H1 (cell line): ENCODE data around the gene PRICKLE2. TPM values are rescaled to one million over a fixed set of nuclear protein-coding genes. Genes with fewer than 3 reads are reported as not detected.

Source experiments
- CTCF ChIA-PET: fragments of 300-600 bp; sonication (Branson Sonifier 250); formaldehyde crosslinking; loops from one replicate; lab custom pipeline; 2021; ENCODE audit not compliant: partially characterized antibody; lab: Charles Lee
- POLR2A ChIA-PET: fragments of 300-600 bp; sonication (Branson Sonifier 250); formaldehyde crosslinking; loops from one replicate; lab custom pipeline; 2021; ENCODE audit warnings: inconsistent platforms; ENCODE audit not compliant: partially characterized antibody; lab: Charles Lee
- DNase-seq, 2 experiments: peaks; one replicate each; pipeline versions ENCODE4 v3.0.0 to v3.0.0-alpha.2; 2010 to 2022; ENCODE audit warnings: low spot score in 2 of 2, low read depth in 1 of 2, mixed read lengths in 1 of 2
- FAIRE-seq: peaks from 2 replicates; lab custom pipeline; 2011; peaks lifted over from hg19 to GRCh38; lab: Jason Lieb, UNC
- H2AFZ ChIP-seq: 2 replicates; pipeline ENCODE4 v1.8.1; 2012; ENCODE audit warnings: low read length, inconsistent platforms
- H2AK5ac ChIP-seq: 2 replicates; pipeline ENCODE4 v1.6.1; 2013; ENCODE audit warnings: low read depth, low read length
- H2BK120ac ChIP-seq: replicated peaks from 2 replicates; pipeline ENCODE3; 2013; ENCODE audit warnings: low read depth, low read length, inconsistent platforms
- H2BK12ac ChIP-seq: 2 replicates; pipeline ENCODE4 v1.6.1; 2013; ENCODE audit warnings: low read depth, low read length
- H2BK15ac ChIP-seq: 2 replicates; pipeline ENCODE4 v1.6.1; 2013; ENCODE audit warnings: low read length
- H2BK20ac ChIP-seq: 2 replicates; pipeline ENCODE4 v1.6.1; 2013; ENCODE audit warnings: low read length
- H2BK5ac ChIP-seq: 2 replicates; pipeline ENCODE4 v1.6.1; 2013; ENCODE audit warnings: low read depth, low read length
- H3K14ac ChIP-seq: 2 replicates; pipeline ENCODE4 v1.6.1; 2013; ENCODE audit warnings: inconsistent platforms; ENCODE audit not compliant: insufficient read length
- H3K18ac ChIP-seq: 2 replicates; pipeline ENCODE4 v1.6.1; 2013; ENCODE audit warnings: low read length; ENCODE audit errors: extremely low read depth
- H3K23ac ChIP-seq: 2 replicates; pipeline ENCODE4 v1.6.1; 2013; ENCODE audit warnings: inconsistent platforms; ENCODE audit not compliant: insufficient read length
- H3K23me2 ChIP-seq: 2 replicates; pipeline ENCODE4 v1.6.1; 2013; ENCODE audit warnings: low read depth, low read length
- H3K27ac ChIP-seq: 2 replicates; pipeline ENCODE4 v1.6.1; 2011; ENCODE audit warnings: low read depth, low read length, inconsistent platforms
- H3K27me3 ChIP-seq, 4 experiments: replicated peaks in 1 of 4; 1 replicate in 1 of 4; 2 replicates in 3 of 4; pipeline versions ENCODE4 v1.6.1 to v1.8.1; 2011 to 2013; ENCODE audit warnings: low read length in 3 of 4, mild to moderate bottlenecking in 3 of 4, inconsistent platforms in 2 of 4, mixed read lengths in 2 of 4, moderate library complexity in 1 of 4; ENCODE audit not compliant: control insufficient read depth in 3 of 4, insufficient read depth in 3 of 4; ENCODE audit errors: extremely low read depth in 1 of 4
- H3K36me3 ChIP-seq, 4 experiments: 2 replicates each; pipeline versions ENCODE4 v1.6.1 to v1.8.1; 2011 to 2013; ENCODE audit warnings: mild to moderate bottlenecking in 4 of 4, low read length in 3 of 4, moderate library complexity in 2 of 4, control low read depth in 1 of 4, inconsistent platforms in 1 of 4; ENCODE audit not compliant: insufficient read depth in 4 of 4, control insufficient read depth in 2 of 4
- H3K4ac ChIP-seq: replicated peaks from 2 replicates; pipeline ENCODE3; 2013; ENCODE audit warnings: low read length, low read depth, mixed read lengths, inconsistent platforms; ENCODE audit not compliant: insufficient read length
- H3K4me1 ChIP-seq, 4 experiments: replicated peaks in 1 of 4; 1 replicate in 1 of 4; 2 replicates in 3 of 4; pipeline versions ENCODE4 v1.6.1 to v1.8.1; 2011 to 2013; ENCODE audit warnings: low read length in 3 of 4, inconsistent platforms in 2 of 4, mixed read lengths in 1 of 4; ENCODE audit not compliant: insufficient read depth in 4 of 4, control insufficient read depth in 3 of 4
- H3K4me2 ChIP-seq, 2 experiments: 2 replicates each; pipeline versions ENCODE4 v1.6.1 to v1.8.1; 2011 to 2013; ENCODE audit warnings: low read depth in 2 of 2, low read length in 2 of 2, control low read depth in 1 of 2, inconsistent platforms in 1 of 2, mild to moderate bottlenecking in 1 of 2; ENCODE audit not compliant: insufficient read depth in 1 of 2
- H3K4me3 ChIP-seq, 4 experiments: fragments of 200-600, 300-600 bp in 1 of 4; sonication (generic), shearing (Covaris generic), sonication (Bioruptor Twin) in 1 of 4; 2 replicates each; pipeline versions ENCODE4 v1.5.1 to v1.8.1; 2011 to 2016; ENCODE audit warnings: low read length in 4 of 4, low read depth in 3 of 4, control low read depth in 2 of 4, inconsistent platforms in 2 of 4, mild to moderate bottlenecking in 2 of 4, mixed read lengths in 1 of 4, moderate library complexity in 1 of 4; ENCODE audit not compliant: insufficient read depth in 2 of 4; ENCODE audit errors: extremely low read depth in 1 of 4
- H3K56ac ChIP-seq: replicated peaks from 2 replicates; pipeline ENCODE3; 2013; ENCODE audit warnings: low read depth, mild to moderate bottlenecking, mixed read lengths, low read length, inconsistent platforms; ENCODE audit not compliant: insufficient read length
- H3K79me1 ChIP-seq: 2 replicates; pipeline ENCODE4 v1.6.1; 2013; ENCODE audit warnings: low read depth, low read length, control low read depth
- H3K79me2 ChIP-seq, 2 experiments: 2 replicates each; pipeline versions ENCODE4 v1.6.1 to v1.8.1; 2012 to 2013; ENCODE audit warnings: low read length in 2 of 2, mild to moderate bottlenecking in 2 of 2, inconsistent platforms in 1 of 2; ENCODE audit not compliant: insufficient read depth in 2 of 2, control insufficient read depth in 1 of 2
- H3K9ac ChIP-seq, 4 experiments: replicated peaks in 1 of 4; 1 replicate in 1 of 4; 2 replicates in 3 of 4; pipeline versions ENCODE4 v1.6.1 to v1.8.1; 2011 to 2013; ENCODE audit warnings: low read depth in 3 of 4, low read length in 3 of 4, control low read depth in 2 of 4, mild to moderate bottlenecking in 2 of 4, moderate library complexity in 2 of 4, inconsistent platforms in 1 of 4; ENCODE audit errors: extremely low read depth in 1 of 4
- H3K9me3 ChIP-seq, 2 experiments: 2 replicates each; pipeline versions ENCODE4 v1.6.1 to v1.8.1; 2012 to 2013; ENCODE audit warnings: mild to moderate bottlenecking in 2 of 2, moderate library complexity in 2 of 2, control low read depth in 1 of 2, inconsistent platforms in 1 of 2, low read depth in 1 of 2, low read length in 1 of 2, mixed read lengths in 1 of 2; ENCODE audit not compliant: insufficient read depth in 2 of 2
- H4K20me1 ChIP-seq, 2 experiments: replicated peaks in 1 of 2; 2 replicates each; pipeline versions ENCODE3 to v1.8.1; 2011 to 2013; ENCODE audit warnings: inconsistent platforms in 2 of 2, low read length in 2 of 2, mild to moderate bottlenecking in 1 of 2; ENCODE audit not compliant: insufficient read depth in 2 of 2, control insufficient read depth in 1 of 2
- H4K5ac ChIP-seq: 2 replicates; pipeline ENCODE4 v1.6.1; 2013; ENCODE audit warnings: low read length, low read depth, mixed read lengths, inconsistent platforms; ENCODE audit not compliant: insufficient read length
- H4K8ac ChIP-seq: 2 replicates; pipeline ENCODE4 v1.8.0; 2013; ENCODE audit warnings: mild to moderate bottlenecking, moderate library complexity, low read length, inconsistent platforms; ENCODE audit not compliant: insufficient read depth; ENCODE audit errors: extremely low read depth
- H4K91ac ChIP-seq: replicated peaks from 2 replicates; pipeline ENCODE3; 2013; ENCODE audit warnings: low read length, mixed read lengths, inconsistent platforms; ENCODE audit not compliant: insufficient read length
- ASH2L ChIP-seq: fragments of 200-600, 300-600 bp; sonication (generic); IDR thresholded peaks from one replicate; pipeline ENCODE4 v1.7.1; 2017; ENCODE audit warnings: low read length
- BCL11A ChIP-seq, 2 experiments: IDR thresholded peaks; one replicate each; pipeline ENCODE4 v1.6.1; 2011; ENCODE audit warnings: low read depth in 2 of 2, low read length in 2 of 2, mild to moderate bottlenecking in 2 of 2
- CEBPB ChIP-seq: IDR thresholded peaks from 2 replicates; pipeline ENCODE4 v1.6.1; 2012; ENCODE audit warnings: low read depth, low read length
- CHD2 ChIP-seq: IDR thresholded peaks from 2 replicates; pipeline ENCODE4 v1.6.1; 2012; ENCODE audit warnings: low read length, improper control_type of control experiment
- GABPA ChIP-seq: IDR thresholded peaks from 2 replicates; pipeline ENCODE4 v1.6.1; 2011; ENCODE audit warnings: mild to moderate bottlenecking, low read length, moderate library complexity, borderline replicate concordance; ENCODE audit not compliant: insufficient read depth
- KDM1A ChIP-seq: fragments of 200-600, 300-600 bp; sonication (generic); IDR thresholded peaks from 2 replicates; pipeline ENCODE4 v1.7.1; 2016; ENCODE audit warnings: mild to moderate bottlenecking, low read length, borderline replicate concordance
- RAD21 ChIP-seq, 2 experiments: IDR thresholded peaks in 1 of 2; conservative IDR thresholded peaks in 1 of 2; 2 replicates each; pipeline ENCODE4 v1.6.1; 2011; ENCODE audit warnings: low read depth in 2 of 2, low read length in 2 of 2, improper control_type of control experiment in 1 of 2, inconsistent platforms in 1 of 2, mild to moderate bottlenecking in 1 of 2, moderate library complexity in 1 of 2
- RFX5 ChIP-seq: IDR thresholded peaks from 2 replicates; pipeline ENCODE4 v1.6.1; 2011; ENCODE audit warnings: low read depth, low read length, improper control_type of control experiment, borderline replicate concordance
- SP1 ChIP-seq: IDR thresholded peaks from 2 replicates; pipeline ENCODE4 v1.6.1; 2011; ENCODE audit warnings: low read depth, low read length
- WGBS, 2 experiments: shearing (Covaris generic) in 1 of 2; methylation state at CpG; one replicate each; pipeline versions ENCODE4 v1.1.6 to v1.1.7; 2013 to 2015; ENCODE audit warnings: low lambda C conversion rate in 2 of 2, mixed read lengths in 2 of 2, inconsistent platforms in 1 of 2, low coverage in 1 of 2, missing lambda C conversion rate in 1 of 2; ENCODE audit not compliant: insufficient replicate concordance in 2 of 2, insufficient coverage in 1 of 2, insufficient read length in 1 of 2; ENCODE audit errors: extremely low coverage in 1 of 2, missing lambda C conversion rate in 1 of 2; 5-methylcytosine and 5-hydroxymethylcytosine counted together
- polyA plus RNA-seq, 7 experiments: library from polyadenylated mRNA; depleted of rRNA in 3 of 7; stranded (reverse) in 5 of 7; unstranded in 2 of 7; fragments of >200 nt in 5 of 7; fragments of 200-250 nt in 2 of 7; gene quantifications; 1 replicate in 5 of 7; 2 replicates in 1 of 7; 4 replicates in 1 of 7; pipeline versions ENCODE4 v1.2.1 to v1.2.3, GENCODE V29; 2011 to 2013; ENCODE audit warnings: missing spikeins in 2 of 7, mixed read lengths in 2 of 7
- total RNA-seq: library from RNA; stranded (reverse); fragmentation: NEBNext Ultra II Directional; extraction: Animal tissue kit (Norgen Biotek cat#: 25700); gene quantifications from 2 replicates; pipeline ENCODE4 v1.2.1, GENCODE V29; 2021

PRICKLE2 gene
- total and polyA plus RNA-seq, 2 of the 8 experiments (the other 6 are each of a cell fraction or from before 2014, with no cell fraction given) = 2.9 to 8.0 TPM

- CTCF ChIA-PET = interaction anchor here (0.7 to 2.5 kb wide), 4 partner anchors 11 to 273 kb away, joined by 3 to 13 read pairs (median 3); no protein-coding TSS in a partner anchor
- Histone ChIP-seq H2BK20ac (no peak overlapping the region), H3K27me3 (no peaks in the 10 kb centered on the region), H2AK5ac (no peak overlapping the region), H3K27ac (no peak overlapping the region), H4K91ac (no peak overlapping the region), H3K23me2 (no peaks in the 10 kb centered on the region), H3K14ac (no peak overlapping the region), H3K9me3 (no peaks in the 10 kb centered on the region), H2BK12ac (no peak overlapping the region), H2BK15ac (no peak overlapping the region), H3K4me2 (no peak overlapping the region), H3K23ac (no peak overlapping the region), H3K36me3 (no peaks in the 10 kb centered on the region), H3K4me3 (no peak overlapping the region), H2BK120ac (no peak overlapping the region), H3K79me2 (no peaks in the 10 kb centered on the region), H4K5ac (no peak overlapping the region), H4K8ac (no peak overlapping the region), H3K4me1 (peaks cover 0 to 3% (median under 1%) of the 10 kb centered on the region in 4 experiments; a peak in 2 of 7 replicates), H3K4ac (no peak overlapping the region), H2BK5ac (no peak overlapping the region), H3K56ac (no peak overlapping the region), H3K79me1 (no peaks in the 10 kb centered on the region), H3K9ac (no peak overlapping the region), H3K18ac (no peak overlapping the region), H2AFZ (no peak overlapping the region), H4K20me1 (no peaks in the 10 kb centered on the region)
- TF ChIP-seq CHD2 (no peak), GABPA (no peak), BCL11A (IDR thresholded peaks at IDR 0.05; ENCODE audit: low read depth in 2 of 2, low read length in 2 of 2) (no peak), RFX5 (no peak), CEBPB (no peak), RAD21 (IDR thresholded peaks at IDR 0.05 in 1 of 2, conservative IDR thresholded peaks at IDR 0.05 in 1 of 2; ENCODE audit: low read depth in 2 of 2, low read length in 2 of 2) (no peak), ASH2L (no peak), KDM1A (no peak), SP1 (no peak)
- POLR2A ChIA-PET = no interaction called here
- WGBS, 2 experiments = 88% methylated on average over 4 of the region's 4 CpGs; no CpG with 5 or more reads in 1 of the 2 experiments
- no peak for FAIRE-seq
- no peak for DNase-seq
These were observed 35.2 kb upstream of the PRICKLE2 start for GRCh38 chr3:64260431-64260830.
